ENCODE results near the gene ADAMTS17.

GRCh38 chr15:99951511-99951910 lies 390.3 kb downstream of the ADAMTS17 start:
- TF ChIP-seq POLR2AphosphoS5 (IDR thresholded peaks at IDR 0.05; ENCODE audit: low read depth, low read length) = no peak
- no peak for TF ChIP-seq CTCF (IDR thresholded peaks at IDR 0.05)
- no peak for TF ChIP-seq TCF7L2 (IDR thresholded peaks at IDR 0.05; ENCODE audit: low read depth, low read length)
- TF ChIP-seq SIN3A (IDR thresholded peaks at IDR 0.05; ENCODE audit: borderline replicate concordance, insufficient read depth, low read depth, low read length) = no peak
- no peak for TF ChIP-seq REST (IDR thresholded peaks at IDR 0.05; ENCODE audit: insufficient read depth in 1 of 2, low read depth in 2 of 2, low read length in 1 of 2)
